Occipital lobe (tissue), 2 donors: Measurements from ENCODE around the gene ADH1C. TPM values are rescaled to one million over a fixed set of nuclear protein-coding genes. Genes with fewer than 3 reads are reported as not detected.

Source experiments
- DNase-seq: peaks from one replicate; lab custom pipeline; 2025; lab: John Stamatoyannopoulos, UW
- total RNA-seq: library from RNA; depleted of rRNA; stranded (reverse); fragments of >200 nt; gene quantifications from one replicate; pipeline ENCODE4 v1.2.3, GENCODE V29; 2014

Gene ADH1C
- total RNA-seq, 1 donor from 2014 or later: not detected

DNA sequence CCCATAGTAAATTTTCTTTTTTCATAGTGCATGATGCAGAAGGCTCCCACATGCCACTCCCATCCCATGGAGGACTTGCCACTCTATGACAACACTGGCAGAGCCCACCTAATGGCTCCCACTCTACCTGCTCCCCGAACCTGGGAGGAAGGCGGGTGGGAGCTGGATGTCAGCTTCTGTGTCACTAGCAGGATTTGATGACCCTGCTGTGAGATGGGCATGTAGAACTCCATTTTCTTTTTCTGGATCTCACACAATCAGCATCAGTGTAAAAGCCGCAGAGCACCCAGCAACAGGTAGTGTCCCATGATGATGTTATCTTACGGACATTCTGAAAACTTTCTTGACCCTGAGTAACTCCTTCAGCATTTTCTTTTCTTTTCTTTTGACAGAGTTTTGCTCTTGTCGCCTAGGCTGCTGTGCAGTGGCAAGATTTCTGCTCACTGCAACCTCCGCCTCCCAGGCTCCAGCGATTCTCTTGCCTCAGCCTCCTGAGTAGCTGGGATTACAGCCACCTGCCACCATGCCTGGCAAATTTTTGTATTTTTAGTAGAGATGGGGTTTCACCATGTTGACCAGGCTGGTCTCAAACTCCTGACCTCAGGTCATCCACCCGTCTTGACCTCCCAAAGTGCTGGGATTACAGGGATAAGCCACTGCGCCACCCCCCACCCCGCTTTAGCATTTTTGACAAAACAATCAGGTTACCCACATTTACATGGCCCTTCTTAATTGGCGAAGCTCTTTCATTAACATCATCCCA is 46.7 kb downstream of the ADH1C start:
- DNase-seq: no peak

DNA sequence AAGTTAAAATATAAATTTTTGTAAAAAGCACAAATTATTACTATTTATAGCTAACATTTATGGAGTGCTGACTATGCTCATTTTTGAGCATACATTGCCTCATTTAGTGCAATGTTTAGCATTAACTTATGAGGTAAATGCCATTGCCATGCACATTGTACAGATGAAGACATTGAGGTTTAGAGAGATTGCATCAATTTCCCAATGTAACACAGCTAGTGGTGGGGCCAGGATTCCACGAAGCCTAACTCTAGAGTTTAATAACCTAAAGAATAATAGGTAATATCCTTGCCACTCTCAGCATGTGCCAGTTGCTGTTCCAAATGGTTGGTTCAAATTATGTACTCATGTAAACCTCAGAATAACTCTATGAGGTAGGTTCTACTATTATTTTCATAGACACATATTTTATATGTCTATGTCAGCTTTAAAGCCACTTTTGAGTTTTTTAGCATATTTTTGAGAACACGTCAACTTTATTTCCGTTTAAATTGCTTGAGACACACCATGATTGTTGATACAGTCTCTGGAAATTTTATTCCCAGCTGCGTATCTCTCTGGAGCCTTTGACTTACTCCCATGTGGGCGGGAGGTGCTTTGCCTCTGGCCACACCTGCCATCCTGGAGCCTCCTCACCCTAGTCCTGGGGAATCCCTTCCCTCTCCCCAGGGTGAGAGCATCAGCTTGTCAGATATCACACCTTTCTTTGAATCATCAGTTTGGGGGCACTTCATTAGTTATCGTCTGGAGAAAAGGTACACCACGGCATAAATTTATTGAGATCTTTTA is 51.0 kb downstream of the ADH1C start:
- no peak for DNase-seq

DNA sequence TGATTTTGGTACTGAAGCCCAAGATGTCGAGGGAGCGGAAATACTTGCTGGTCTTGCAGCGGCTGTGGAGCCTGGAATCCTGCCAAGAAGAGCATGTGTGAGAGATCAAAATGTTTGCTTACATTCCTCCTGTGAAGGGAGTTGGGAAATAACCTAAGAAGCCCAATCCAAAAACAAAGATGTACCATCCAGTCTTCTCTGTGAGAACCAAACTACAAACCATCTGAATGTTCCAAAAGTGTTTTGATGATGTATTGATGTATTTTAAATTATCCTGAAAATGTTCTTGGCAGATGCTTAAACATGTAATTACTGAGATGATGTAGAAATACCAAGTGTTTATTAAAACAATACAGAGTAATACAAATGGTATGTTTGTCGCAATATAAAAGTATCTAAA is 51.6 kb downstream of the ADH1C start:
- no peak for DNase-seq

DNA sequence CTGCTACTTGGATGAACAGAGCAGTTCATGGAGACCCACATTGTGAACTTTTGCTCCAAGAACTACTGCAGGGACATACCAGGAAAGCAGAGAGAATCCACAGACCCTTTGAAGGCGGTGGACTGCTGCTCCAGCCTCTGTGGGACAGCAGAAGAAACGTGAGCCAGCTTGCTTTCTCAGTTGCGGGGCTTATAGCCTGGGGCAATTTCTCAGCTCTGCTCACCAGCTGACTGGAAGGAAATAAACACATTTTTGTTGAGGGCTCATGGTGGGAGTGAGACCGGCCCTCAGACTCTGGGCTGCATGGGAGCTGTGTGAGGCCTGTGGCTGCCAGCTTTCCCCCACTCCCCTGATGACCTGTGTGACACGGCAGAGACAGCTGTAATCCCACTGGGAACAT is 59.2 kb downstream of the ADH1C start:
- no peak for DNase-seq

DNA sequence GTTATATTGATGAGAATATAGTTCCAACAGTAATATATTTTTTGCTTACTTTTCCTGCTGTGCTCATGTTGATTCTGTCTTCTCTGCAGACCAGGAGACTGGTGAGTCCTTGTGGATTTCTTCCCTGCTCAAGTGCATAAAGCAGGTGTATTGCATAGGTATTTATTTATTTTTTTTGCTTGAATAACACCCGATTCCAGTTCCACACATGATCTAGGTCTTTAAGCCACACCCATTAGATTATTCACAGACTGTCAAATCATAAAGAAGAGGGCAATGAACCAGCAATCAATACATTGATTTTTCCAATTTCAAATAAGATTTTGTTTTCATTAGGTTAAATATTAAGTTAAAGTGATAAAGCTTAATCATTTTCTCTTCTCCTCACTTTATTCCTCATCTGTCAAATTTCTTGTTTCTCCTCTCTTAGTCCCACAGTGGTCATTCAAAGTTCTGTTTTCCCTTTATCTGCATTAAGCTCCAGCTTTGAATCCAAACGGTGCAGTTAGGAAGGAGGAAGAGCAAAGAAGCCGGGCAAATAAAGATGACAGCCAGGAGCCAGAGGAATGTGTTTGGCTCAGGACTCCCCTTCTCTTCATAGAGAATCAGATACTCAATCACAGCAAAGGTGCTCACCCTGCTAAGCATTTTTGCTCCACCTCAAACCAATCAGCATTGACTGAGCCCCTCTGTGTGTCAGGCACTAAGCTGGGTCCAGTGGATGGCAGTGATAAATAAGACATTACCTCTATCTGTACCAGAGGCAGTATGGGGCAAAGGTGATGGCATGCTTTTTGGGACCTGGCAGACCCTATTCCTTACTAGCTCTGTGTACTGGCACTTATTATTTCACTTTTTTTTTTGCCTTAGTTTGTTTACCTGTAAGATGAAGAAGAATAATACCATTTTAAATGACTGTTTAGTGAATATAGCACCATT is 61.4 kb downstream of the ADH1C start, which contains the start of gene ADH1A:
ADH1A (minus strand) TSS at position 138 of the 939 bp plus-strand sequence; CDS start at position 67, 71 bp downstream.
- no peak for DNase-seq

Other genes starting within 250 kb of the ADH1C start
- gene ADH4, start 208.4 kb downstream of the ADH1C start, total RNA-seq: not detected
- not detected for gene ADH6, start 133.5 kb downstream of the ADH1C start, total RNA-seq
- not detected for gene ADH1A, start 61.8 kb downstream of the ADH1C start, total RNA-seq
- 0.16 TPM for gene ADH1B, start 31.3 kb downstream of the ADH1C start, total RNA-seq
- gene ADH7, start 82.6 kb upstream of the ADH1C start, total RNA-seq: not detected
- not detected for gene C4orf17, start 158.3 kb upstream of the ADH1C start, total RNA-seq
- 5.6 TPM for gene TRMT10A, start 211.3 kb upstream of the ADH1C start, total RNA-seq
- 3.4 TPM for gene MTTP, start 222.1 kb upstream of the ADH1C start, total RNA-seq